Measurements from ENCODE around the gene GPR155.

DNA sequence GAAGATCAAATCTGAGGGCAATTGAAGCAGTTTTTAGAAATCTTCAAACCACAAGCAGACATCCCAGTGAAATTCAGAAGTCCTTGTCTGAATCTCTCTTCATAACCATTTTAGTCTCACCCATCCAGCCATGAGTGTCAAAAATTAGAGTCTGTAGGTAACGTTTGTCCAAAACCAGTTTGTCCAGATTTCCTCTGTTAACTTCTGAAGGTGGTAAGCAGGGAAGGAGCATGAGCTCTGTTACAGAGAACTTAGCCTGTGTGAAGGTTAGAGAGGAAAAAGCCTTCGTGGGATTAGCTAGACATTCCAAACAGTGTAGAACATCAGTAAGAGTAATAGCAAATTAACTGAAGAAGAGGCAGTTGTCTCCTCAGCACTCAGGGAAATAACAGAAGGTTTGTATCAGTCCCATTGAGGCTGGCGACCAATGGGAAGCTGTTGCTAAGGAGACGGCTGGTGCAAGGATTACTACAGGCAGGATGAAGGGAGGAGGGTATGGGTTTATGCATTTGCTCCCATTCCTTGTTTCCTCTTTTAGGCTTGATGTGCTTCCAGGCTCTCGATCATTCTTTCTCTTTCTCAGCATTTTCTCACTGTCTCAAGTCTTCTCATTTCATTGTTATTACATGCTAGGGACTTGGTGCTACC is 8.7 kb upstream of the GPR155 start:
- TF ChIP-seq, protein P1, sequence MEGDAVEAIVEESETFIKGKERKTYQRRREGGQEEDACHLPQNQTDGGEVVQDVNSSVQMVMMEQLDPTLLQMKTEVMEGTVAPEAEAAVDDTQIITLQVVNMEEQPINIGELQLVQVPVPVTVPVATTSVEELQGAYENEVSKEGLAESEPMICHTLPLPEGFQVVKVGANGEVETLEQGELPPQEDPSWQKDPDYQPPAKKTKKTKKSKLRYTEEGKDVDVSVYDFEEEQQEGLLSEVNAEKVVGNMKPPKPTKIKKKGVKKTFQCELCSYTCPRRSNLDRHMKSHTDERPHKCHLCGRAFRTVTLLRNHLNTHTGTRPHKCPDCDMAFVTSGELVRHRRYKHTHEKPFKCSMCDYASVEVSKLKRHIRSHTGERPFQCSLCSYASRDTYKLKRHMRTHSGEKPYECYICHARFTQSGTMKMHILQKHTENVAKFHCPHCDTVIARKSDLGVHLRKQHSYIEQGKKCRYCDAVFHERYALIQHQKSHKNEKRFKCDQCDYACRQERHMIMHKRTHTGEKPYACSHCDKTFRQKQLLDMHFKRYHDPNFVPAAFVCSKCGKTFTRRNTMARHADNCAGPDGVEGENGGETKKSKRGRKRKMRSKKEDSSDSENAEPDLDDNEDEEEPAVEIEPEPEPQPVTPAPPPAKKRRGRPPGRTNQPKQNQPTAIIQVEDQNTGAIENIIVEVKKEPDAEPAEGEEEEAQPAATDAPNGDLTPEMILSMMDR (IDR thresholded peaks at IDR 0.05), result no peak
- no peak for TF ChIP-seq EZH2 (IDR thresholded peaks at IDR 0.05; ENCODE audit: borderline replicate concordance, insufficient read depth, low read depth, low read length, poor library complexity, severe bottlenecking)

All from B cell (primary cell).